GM12878 (cell line): ENCODE data around the gene MFN1. TPM values are rescaled to one million over a fixed set of nuclear protein-coding genes. Genes with fewer than 3 reads are reported as not detected.

Experiments
- BCLAF1 ChIP-seq: fragments of 450-650 bp; IDR thresholded peaks from 2 replicates; pipeline ENCODE4 v1.6.1; 2017; ENCODE audit warnings: antibody characterized with exemption, mild to moderate bottlenecking, moderate library complexity
- BRCA1 ChIP-seq: IDR thresholded peaks from 2 replicates; pipeline ENCODE4 v1.6.1; 2011; ENCODE audit warnings: low read depth, low read length, improper control_type of control experiment
- CBFB ChIP-seq: IDR thresholded peaks from 2 replicates; pipeline ENCODE4 v1.6.1; 2016; ENCODE audit warnings: antibody characterized with exemption, low read depth
- CHD4 ChIP-seq: fragments of 200-600 bp; sonication (generic); IDR thresholded peaks from 2 replicates; pipeline ENCODE4 v1.6.1; 2016; ENCODE audit warnings: mild to moderate bottlenecking
- E4F1 ChIP-seq: fragments of 450-650 bp; IDR thresholded peaks from 2 replicates; pipeline ENCODE4 v1.6.1; 2018; ENCODE audit warnings: borderline replicate concordance, mild to moderate bottlenecking; ENCODE audit not compliant: partially characterized antibody
- ESRRA ChIP-seq: IDR thresholded peaks from 2 replicates; pipeline ENCODE4 v1.6.1; 2012; ENCODE audit warnings: mild to moderate bottlenecking, low read length, improper control_type of control experiment
- FOS ChIP-seq: IDR thresholded peaks from 3 replicates; pipeline ENCODE4 v1.6.1; 2011; ENCODE audit warnings: borderline replicate concordance; ENCODE audit not compliant: insufficient read length; ENCODE audit errors: extremely low read depth
- HCFC1 ChIP-seq: fragments of 150-350 bp; IDR thresholded peaks from 2 replicates; pipeline ENCODE4 v1.6.1; 2014; ENCODE audit warnings: low read length
- HDAC2 ChIP-seq: fragments of 200-600 bp; sonication (generic); IDR thresholded peaks from 2 replicates; pipeline ENCODE4 v1.6.1; 2017
- MAX ChIP-seq: IDR thresholded peaks from 2 replicates; pipeline ENCODE4 v1.6.1; 2012; ENCODE audit warnings: low read depth, low read length, improper control_type of control experiment
- NBN ChIP-seq: fragments of 450-650 bp; IDR thresholded peaks from 2 replicates; pipeline ENCODE4 v1.6.1; 2016
- NFIC ChIP-seq: IDR thresholded peaks from 2 replicates; pipeline ENCODE4 v1.6.1; 2012; ENCODE audit warnings: low read depth, mild to moderate bottlenecking, inconsistent platforms, low read length, moderate library complexity
- NR2C2 ChIP-seq: IDR thresholded peaks from 2 replicates; pipeline ENCODE4 v1.6.1; 2011; ENCODE audit warnings: borderline replicate concordance, low read depth; ENCODE audit not compliant: control insufficient read depth, insufficient read length
- NR2F1 ChIP-seq: fragments of 450-650 bp; conservative IDR thresholded peaks from 2 replicates; pipeline ENCODE4 v1.6.1; 2017; ENCODE audit warnings: mild to moderate bottlenecking
- POU2F2 ChIP-seq: IDR thresholded peaks from 3 replicates; pipeline ENCODE4 v1.6.1; 2011; ENCODE audit warnings: low read depth, mild to moderate bottlenecking, low read length, borderline replicate concordance
- SKIL ChIP-seq: fragments of 450-650 bp; IDR thresholded peaks from 2 replicates; pipeline ENCODE4 v1.6.1; 2017; ENCODE audit warnings: mild to moderate bottlenecking, low read depth, inconsistent platforms; ENCODE audit not compliant: poor library complexity, severe bottlenecking
- SMAD5 ChIP-seq: IDR thresholded peaks from 2 replicates; pipeline ENCODE4 v1.6.1; 2016; ENCODE audit warnings: antibody characterized with exemption, low read depth
- STAT1 ChIP-seq: fragments of 450-650 bp; conservative IDR thresholded peaks from 2 replicates; pipeline ENCODE4 v1.6.1; 2014; ENCODE audit warnings: antibody characterized with exemption, mild to moderate bottlenecking
- TCF7 ChIP-seq: IDR thresholded peaks from 2 replicates; pipeline ENCODE4 v1.6.1; 2014; ENCODE audit warnings: antibody characterized with exemption, borderline replicate concordance
- WRNIP1 ChIP-seq: IDR thresholded peaks from 2 replicates; pipeline ENCODE4 v1.6.1; 2011; ENCODE audit warnings: low read depth, low read length, improper control_type of control experiment, borderline replicate concordance
- ZBTB33 ChIP-seq: fragments of 450-650 bp; IDR thresholded peaks from 2 replicates; pipeline ENCODE4 v1.6.1; 2017; ENCODE audit warnings: mild to moderate bottlenecking
- polyA plus RNA-seq, 11 experiments: library from polyadenylated mRNA; depleted of rRNA in 4 of 11; unstranded in 6 of 11; stranded (reverse) in 5 of 11; fragments of >200 nt; fragmentation: Nextera tagmentation in 4 of 11; fragmentation: Illumina TruSeq in 1 of 11; extraction: Ambion mirVana in 4 of 11; extraction: Trizol in 1 of 11; gene quantifications; 1 replicate in 1 of 11; 2 replicates in 10 of 11; pipeline versions ENCODE4 v1.2.1 to v1.2.3, GENCODE V29; 2011 to 2016; ENCODE audit warnings: inconsistent platforms in 2 of 11, missing spikeins in 2 of 11, low read depth in 1 of 11
- total RNA-seq, 4 experiments: library from RNA; depleted of rRNA in 3 of 4; stranded (reverse); fragments of >200 nt in 3 of 4; fragmentation: Illumina TruSeq in 1 of 4; extraction: Trizol in 1 of 4; gene quantifications; 2 replicates each; pipeline versions ENCODE4 v1.2.1 to v1.2.3, GENCODE V29; 2013 to 2021

MFN1 gene
- total and polyA plus RNA-seq, 10 of the 15 experiments (the other 5 are each of a cell fraction or from before 2014, with no cell fraction given): 14.4 to 120 (median 39.8) TPM

- TF ChIP-seq MAX (peak; percentile 49; the same call in 1 of the 2 replicates), NBN (0 out of 2 replicates have a peak, but pooled peaks have one; percentile 30), HCFC1 (peak; percentile 44; the same call in 1 of the 2 replicates), ESRRA (no peak), TCF7 (no peak), STAT1 (no peak), NR2C2 (no peak), CBFB (no peak; the same call in 1 of the 2 replicates), WRNIP1 (no peak), E4F1 (no peak), SKIL (no peak), FOS (no peak), SMAD5 (no peak), HDAC2 (no peak), ZBTB33 (no peak), BRCA1 (no peak), CHD4 (no peak), NFIC (no peak), POU2F2 (no peak), BCLAF1 (0 out of 2 replicates have a peak, but pooled peaks have one; percentile 45), NR2F1 (peak; percentile 90)
Observed at GRCh38 chr3:179322286-179323196, 25.0 kb upstream of the MFN1 start, which contains the start of gene ZNF639 (continued).
